Fibroblast of gingiva (primary cell): ENCODE measurements around the gene COPS7A.

ENCODE experiments used
- DNase-seq: peaks from one replicate; pipeline ENCODE4 v3.0.0-alpha.2; 2011; ENCODE audit warnings: low read depth

COPS7A gene

GRCh38 chr12:6751767-6752166 is 27.9 kb downstream of the COPS7A start:
- DNase-seq = no peak

GRCh38 chr12:6752167-6752920 is 28.5 kb downstream of the COPS7A start:
- DNase-seq = peak; percentile 52

DNA sequence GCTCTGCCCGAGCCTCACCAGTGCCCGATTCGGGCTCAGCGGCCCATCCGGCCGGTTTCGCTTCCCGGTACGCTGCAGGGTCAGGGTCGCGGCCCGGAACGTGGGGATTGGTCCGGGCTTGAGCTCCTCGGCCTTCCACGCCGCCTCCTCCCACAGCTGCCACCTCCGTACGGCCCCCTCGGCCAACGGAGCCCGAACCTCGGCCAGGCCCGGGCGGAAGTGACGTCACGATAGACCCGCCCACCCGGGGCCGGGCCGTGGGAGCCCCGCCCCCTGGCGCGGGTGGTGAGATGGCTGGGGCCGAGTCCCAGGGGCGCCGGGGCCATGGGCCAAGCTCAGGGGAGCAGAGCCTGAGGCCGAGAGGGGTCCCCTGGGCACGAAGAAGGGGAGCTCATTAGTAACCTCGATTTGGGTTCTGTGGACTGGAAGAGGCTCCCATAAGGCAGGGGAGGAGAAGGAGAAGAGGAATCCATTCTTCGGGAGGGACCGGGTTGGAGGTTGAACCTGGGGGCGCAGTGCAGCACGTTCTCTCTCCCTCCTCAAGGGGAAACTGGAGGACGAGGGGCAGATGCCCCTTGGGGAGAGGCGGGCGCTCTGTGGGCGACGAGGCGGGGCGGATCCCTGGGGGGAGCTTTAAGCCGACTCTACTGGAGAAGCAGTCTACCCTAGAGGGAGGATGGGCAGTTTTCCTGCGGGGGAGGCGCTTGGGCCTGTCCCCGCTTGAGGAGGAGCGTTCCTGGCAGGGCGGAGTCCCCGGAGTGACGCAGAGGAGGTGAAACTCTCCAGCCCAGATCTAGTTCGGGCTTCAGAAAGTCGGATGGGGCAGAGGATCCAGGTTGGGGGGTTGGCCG is 29.3 kb downstream of the COPS7A start, which contains the start of gene MLF2:
TSS of gene MLF2 (minus strand) at position 221 of the 851 bp plus-strand sequence. CDS start 807 bp downstream, outside the sequence.
- peak; percentile 99 for DNase-seq

GRCh38 chr12:6753772-6754356 is 30.0 kb downstream of the COPS7A start:
- DNase-seq = no peak

DNA sequence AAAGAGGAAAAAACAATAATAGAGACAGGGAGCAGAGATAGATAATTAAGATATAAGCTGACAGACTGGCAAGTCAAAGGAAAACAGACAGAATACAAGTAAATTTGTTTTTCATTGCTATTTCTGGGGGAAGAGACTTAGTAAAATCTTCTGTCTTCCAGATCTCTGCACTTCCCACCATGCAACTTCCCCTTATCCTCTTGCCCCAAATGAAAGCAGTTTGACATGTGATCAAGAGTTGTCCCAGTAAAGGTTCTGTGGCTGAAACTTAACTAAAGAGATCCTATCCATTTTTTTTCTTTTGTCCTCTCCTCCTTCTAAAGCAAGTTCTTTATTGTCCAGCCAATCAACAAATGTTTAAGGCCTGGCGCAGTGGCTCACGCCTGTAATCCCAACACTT is 30.6 kb downstream of the COPS7A start:
- no peak for DNase-seq

GRCh38 chr12:6757028-6757690 is 33.3 kb downstream of the COPS7A start:
- DNase-seq = no peak

DNA sequence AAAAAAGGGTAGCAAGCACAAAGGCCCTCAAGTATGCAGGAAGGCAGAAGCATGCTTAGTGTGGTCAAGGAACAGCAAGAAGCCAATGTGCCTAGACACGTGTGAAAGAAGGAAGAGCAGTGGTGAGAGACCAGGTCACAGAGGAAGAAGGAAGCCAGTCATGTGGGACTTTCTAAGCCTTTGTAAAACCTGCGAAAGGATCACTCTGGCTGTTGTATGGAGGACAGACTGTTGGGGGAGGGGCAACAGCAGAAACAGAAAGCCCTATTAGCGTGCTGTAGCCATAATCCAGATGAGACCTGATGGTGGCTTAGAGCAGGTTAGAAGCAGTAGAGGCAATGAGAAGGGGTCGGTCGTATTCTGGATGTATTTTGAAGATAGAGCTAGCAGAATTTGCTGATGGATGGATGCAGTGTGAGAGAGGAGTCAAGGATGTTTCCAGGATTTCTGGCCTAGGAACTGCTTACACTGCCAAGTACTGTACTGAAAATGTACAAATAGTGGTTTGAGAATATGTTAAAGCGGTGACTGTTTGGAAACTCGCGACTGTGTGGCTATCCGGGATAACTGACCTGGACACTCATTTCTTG is 34.8 kb downstream of the COPS7A start:
- no peak for DNase-seq

DNA sequence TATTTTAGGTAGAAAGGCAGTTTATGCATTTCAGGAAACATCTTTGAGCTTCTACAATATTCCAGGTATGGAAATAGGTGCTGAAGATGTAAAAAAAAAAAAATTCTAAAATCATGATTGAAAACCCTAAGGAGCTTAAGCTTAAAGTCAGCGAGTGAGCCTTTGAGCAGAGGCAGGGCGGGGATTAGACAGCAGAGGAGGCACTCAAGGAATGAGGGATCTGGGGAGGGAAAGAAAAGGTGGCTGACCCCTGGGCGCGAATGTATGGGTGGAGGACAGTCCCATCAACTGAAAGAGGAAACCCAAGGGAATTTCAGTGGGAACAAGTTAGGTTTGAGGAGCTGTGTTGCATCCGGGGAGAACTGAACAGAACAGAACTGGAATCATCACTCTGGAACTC is 35.9 kb downstream of the COPS7A start:
- no peak for DNase-seq

DNA sequence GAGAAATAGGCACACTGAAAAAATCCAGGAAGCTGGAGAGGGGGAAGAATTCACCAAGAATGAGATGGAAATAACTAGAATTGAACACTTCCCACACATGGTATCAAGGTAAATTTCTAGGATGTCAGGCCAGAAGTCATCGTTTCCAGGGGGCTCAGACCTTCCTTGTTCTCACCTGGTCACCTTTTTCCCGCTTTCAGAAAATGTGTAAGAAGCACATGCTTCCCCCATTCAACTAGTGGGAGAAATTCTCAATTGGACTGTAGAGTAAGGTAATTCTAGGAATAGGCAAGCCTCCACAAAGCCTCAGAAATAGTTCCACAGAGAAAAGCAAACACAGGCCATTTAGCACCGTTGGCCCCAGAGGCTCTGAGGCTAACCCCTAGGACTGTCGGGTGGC is 39.5 kb downstream of the COPS7A start:
- DNase-seq = no peak

DNA sequence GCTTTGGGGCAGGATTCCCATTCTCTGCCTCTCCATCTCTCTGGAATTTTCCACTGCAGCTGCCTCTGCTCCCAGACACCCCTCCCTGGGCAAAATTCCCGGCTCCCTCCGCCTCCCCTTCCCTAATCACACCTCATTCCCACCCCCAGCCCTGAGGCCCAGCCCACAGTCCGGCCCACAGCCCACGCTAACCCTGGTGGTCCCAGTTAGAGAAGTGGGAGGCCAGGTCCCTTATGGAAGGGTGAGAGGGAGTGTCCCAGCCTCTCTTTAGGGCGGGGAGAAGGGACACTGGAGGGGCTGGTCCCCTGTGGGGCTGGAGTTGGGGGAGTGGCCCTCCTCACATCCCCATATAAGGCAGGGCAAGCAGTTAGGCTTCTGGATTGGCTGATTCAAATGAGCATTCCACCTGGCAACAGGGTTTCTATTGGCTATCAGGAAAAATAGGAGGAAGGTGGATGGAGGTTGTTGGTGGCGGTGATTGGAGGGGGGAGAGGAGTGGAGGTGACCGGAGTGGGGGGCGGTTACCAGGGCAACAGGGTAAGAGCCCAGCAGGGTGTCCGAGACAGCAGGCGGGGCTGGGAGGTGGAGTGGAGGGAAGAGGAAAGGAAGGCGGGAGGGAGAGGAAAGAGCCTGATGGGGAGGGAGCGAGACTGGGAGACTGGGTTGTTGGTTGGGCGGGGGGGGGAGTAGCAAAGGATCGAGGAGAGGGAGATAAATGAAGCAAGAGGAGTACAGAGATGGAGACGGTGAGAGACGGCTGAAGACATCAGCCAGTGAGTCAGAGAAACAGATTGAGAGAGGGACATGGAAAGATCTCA is 40.4 kb downstream of the COPS7A start:
- peak; percentile 98 for DNase-seq

- no peak for DNase-seq
These were observed 41.3 kb downstream of the COPS7A start for GRCh38 chr12:6765048-6765633.

GRCh38 chr12:6765634-6766581 is 42.1 kb downstream of the COPS7A start, which contains the start of gene PTMS:
Gene PTMS, plus strand, starts transcription at chr12:6766363. Its CDS starts 343 bp downstream, at chr12:6766706.
- peak; percentile 93 for DNase-seq

- peak; percentile 67 for DNase-seq
These were observed 43.0 kb downstream of the COPS7A start for GRCh38 chr12:6766651-6767349.

GRCh38 chr12:6767353-6768319 is 43.8 kb downstream of the COPS7A start:
- DNase-seq = peak; percentile 16

GRCh38 chr12:6768437-6768914 is 44.6 kb downstream of the COPS7A start:
- DNase-seq = no peak

DNA sequence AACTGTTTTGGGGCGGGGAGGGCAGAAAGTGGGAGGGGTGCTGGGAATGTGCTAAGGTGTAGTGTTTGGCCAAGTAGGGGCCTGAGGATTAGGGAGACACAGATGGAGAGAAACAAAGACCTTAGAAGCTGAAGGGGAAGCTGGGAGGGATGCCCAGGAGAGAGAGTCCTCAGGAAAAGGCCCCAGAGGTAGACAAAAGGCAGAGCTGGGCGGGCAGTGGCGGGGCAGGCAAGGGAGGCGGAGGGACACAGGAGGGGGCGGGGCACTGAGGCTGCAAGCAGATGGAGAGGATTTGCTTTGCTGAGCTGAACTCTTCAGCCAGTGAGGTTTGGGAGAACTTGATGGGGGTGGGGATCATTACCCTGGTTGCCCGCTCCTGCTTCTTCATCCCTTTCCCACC is 45.1 kb downstream of the COPS7A start:
- DNase-seq = peak; percentile 20

DNA sequence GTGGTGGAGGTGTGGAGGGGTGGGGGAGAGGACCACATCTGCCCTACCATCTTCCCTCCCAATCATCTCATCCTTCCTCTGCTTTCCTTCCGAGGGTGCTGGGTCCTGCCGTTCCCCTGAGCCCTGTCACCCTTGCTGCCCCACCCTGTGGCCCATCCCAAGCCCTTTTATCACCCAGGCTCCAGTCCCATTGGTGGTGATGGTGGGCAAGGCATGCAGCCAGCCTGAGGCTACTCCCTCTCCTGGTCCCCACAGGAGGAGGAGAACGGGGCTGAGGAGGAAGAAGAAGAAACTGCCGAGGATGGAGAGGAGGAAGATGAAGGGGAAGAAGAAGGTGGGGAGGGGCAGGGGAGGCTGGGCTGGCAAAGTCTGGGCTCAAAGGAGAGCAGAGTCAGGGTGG is 45.8 kb downstream of the COPS7A start:
- no peak for DNase-seq
